Midbrain (tissue), 1 donor: ENCODE measurements around the gene ZNF664.

Experiments
- DNase-seq: peaks from one replicate; lab custom pipeline; 2025; lab: John Stamatoyannopoulos, UW

ZNF664 gene

DNA sequence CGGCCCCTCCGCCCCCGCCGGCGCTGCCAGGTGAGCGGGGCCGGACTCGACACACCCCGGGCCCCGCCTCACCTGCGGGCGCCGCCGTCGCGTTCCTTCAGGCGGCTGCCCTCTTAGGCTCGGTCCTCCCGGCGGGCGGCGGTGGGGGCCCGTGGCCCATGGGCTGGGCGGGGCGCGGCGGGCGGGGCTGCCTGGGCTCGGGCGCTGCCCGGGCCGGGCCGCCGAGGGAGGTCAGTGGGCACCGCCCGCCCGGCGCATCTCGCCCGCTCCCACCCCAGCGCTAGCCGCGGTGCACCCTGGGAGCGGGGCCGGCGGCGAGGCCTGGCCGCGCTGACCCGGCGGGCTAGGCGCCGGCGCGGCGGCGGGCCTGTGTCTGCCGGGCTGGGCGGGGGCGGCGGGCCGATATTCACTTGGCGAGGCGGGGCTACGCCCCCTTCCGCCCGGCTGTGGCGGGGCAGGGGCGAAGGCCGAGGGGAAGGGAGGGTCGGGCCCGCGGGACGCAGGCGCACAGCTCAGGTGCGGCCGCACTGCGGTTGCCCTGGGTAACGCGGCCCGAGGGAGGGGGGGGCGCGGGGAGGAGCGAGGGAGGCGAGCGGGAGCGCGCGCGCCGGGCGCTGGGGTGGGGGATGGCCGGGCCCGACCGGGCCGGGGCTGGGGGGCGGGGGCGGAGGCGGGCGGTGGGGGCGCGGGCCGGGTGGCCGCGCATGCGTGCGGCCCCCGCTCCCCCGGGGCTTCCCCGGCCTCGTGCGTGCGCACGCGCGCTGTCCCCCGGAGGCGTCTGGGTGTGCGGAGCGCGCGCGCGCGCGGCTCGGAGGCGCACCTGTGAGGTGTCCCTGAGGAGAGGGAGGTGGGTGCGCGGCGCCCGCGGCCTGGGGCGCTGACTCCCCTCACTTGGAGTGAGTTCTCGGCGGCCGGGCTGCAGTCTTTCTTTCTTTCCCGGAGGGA lies at the start of gene ZNF664, which contains the start of gene CCDC92:
TSS of gene ZNF664 (plus strand) at position 759 of the 945 bp plus-strand sequence. CDS start 38,930 bp downstream, outside the sequence.
TSS of gene CCDC92 (minus strand) at position 375 of the 945 bp plus-strand sequence. CDS start 28,526 bp downstream, outside the sequence.
- peak; percentile 91 for DNase-seq

- no peak for DNase-seq
Measured at GRCh38 chr12:123923927-123924326, 49.1 kb upstream of the ZNF664 start.

- no peak for DNase-seq
Measured at GRCh38 chr12:123924539-123924938, 48.5 kb upstream of the ZNF664 start.

- no peak for DNase-seq
Measured at GRCh38 chr12:123928274-123928865, 44.6 kb upstream of the ZNF664 start.

- no peak for DNase-seq
Measured at GRCh38 chr12:123928897-123929296, 44.1 kb upstream of the ZNF664 start.

GRCh38 chr12:123929946-123930583 lies 43.0 kb upstream of the ZNF664 start:
- no peak for DNase-seq

DNA sequence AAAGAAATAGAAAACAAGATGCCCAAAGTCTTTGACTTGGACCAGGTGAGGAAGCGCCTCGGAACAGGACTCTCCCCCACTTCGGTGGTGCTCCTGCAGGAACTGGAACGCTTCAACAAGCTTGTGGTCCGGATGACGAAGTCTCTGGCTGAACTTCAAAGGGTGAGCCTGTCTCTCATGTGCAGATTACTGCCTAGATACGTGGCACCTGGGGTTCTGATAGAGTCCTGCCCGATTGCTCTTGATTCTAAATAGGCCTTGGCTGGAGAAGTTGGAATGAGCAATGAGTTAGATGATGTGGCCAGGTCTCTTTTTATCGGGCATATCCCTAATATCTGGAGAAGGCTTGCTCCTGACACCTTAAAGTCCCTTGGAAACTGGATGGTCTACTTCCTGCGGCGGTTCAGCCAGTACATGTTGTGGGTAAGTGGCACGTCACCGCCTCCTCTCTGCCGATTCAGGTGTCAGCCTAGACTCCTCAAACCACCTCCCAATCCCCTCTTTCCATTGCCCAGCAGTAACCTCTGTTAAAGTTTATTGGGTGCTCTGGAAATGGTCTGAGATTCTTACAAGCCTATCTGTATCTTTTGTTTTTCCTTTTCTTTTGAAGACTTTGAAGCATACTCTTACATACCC lies 41.2 kb upstream of the ZNF664 start:
- DNase-seq: no peak

DNA sequence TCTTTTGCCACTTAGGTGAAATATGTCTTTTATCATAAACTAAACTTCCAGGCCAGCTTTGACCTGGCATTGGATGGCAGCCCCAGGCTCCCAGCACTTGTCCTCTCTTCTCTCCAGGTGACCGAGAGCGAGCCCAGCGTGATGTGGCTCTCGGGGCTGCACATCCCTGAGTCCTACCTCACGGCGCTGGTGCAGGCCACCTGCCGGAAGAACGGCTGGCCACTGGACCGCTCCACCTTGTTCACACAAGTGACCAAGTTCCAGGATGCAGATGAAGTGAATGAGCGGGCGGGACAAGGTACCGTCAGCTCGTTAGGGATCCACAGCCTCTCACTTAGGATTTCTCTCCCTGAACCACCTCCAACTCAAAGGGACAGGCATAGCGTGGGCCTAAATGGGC lies 39.8 kb upstream of the ZNF664 start:
- DNase-seq: no peak

GRCh38 chr12:123934016-123934620 lies 38.9 kb upstream of the ZNF664 start:
- no peak for DNase-seq

- DNase-seq: no peak
Measured at GRCh38 chr12:123934829-123935228, 38.2 kb upstream of the ZNF664 start.

GRCh38 chr12:123935956-123936355 lies 37.1 kb upstream of the ZNF664 start:
- DNase-seq: no peak

DNA sequence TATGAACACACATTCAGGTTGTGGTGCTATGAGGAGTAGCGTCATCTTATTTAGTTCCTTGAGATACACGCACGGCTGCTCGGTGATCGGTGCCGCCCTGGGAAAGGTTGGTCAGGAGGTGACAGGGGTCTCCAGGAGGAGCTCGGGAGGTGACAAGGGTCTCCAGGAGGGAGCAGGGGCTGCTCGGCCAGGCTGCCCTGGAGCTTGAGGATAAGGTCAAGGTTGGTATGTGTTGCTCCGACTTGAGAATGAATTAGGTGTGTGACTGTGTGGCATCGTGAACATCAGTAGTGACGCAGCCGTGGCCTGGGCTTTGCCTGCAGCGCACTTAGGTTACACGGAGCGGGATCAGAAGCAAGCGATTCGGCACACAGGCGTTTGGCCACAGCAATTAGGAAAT lies 36.5 kb upstream of the ZNF664 start:
- DNase-seq: no peak

DNA sequence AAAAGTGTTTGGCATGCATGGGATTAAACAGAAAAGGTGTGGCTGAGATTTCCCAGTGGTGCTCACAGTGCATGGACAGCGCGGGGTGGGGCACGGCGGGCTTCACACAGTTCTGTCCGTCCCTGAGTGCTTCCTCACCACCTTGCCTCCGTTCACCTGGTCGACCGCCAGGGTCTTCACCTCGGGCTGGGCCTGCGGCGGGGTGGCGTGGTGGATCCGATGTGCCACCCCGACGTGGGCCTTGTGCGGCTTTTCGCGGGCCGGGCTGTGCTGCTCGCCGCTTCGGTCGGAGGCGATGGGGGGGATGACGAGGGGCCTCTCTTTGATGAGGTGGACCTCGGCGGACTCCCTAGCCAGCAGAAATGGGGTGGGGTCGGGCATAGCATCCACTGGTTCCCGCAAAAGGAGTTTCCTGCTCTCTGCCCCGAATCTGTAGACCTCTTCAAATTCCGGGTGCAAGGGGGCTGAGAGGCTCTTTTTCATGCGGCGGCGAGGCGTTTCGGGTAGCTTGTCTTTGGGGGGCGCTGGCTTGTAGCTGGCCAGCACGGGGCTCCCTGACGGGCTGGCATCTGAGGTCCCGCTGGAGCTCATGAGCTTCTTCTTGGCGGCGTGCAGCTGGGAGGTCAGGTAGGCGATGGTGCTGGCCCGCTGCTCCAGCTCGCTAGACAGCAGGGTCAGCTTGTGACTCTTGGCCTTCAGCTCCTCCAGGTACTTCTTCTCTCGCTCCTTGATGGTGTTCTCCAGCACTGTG lies 35.9 kb upstream of the ZNF664 start:
- DNase-seq: no peak

- DNase-seq: no peak
Measured at GRCh38 chr12:123937707-123938591, 35.1 kb upstream of the ZNF664 start.

DNA sequence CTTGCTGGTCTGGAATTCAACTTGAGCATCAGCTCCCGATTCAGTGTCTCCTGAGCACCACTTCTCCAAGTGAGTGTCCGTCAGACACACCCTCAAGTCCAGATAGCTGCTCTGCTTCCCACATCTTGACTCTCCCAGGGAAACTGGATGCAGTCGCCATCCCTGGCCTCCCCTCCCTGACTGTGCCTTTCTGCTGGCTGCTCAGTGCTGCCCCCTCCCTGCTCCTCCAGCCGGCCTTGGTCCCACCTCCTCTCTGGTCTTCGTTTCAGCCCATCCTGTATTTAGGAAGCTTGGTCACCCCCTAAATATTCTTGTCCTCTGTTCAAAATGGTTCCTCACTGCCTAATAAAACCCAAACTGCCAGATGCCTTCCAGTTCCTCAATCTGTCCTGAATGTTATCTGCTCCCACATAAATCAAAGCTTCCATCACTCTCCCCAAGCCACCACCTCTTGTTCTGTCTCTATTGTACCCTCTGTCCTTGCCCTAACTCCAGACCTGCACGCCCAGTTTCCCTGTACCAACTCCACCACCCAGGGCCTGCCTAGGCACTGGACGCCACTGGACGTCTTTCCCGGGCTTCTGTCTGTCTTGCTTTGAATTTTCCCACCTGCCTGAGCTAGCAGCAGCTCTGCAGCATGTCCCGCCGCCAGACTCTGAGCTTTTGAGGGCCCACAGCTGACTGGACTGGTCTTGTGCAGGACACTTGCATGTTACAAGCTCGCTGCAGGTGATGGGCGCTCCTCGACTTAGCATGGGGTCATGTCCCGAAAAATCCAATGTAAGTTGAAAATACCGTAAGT lies 34.1 kb upstream of the ZNF664 start:
- DNase-seq: no peak

DNA sequence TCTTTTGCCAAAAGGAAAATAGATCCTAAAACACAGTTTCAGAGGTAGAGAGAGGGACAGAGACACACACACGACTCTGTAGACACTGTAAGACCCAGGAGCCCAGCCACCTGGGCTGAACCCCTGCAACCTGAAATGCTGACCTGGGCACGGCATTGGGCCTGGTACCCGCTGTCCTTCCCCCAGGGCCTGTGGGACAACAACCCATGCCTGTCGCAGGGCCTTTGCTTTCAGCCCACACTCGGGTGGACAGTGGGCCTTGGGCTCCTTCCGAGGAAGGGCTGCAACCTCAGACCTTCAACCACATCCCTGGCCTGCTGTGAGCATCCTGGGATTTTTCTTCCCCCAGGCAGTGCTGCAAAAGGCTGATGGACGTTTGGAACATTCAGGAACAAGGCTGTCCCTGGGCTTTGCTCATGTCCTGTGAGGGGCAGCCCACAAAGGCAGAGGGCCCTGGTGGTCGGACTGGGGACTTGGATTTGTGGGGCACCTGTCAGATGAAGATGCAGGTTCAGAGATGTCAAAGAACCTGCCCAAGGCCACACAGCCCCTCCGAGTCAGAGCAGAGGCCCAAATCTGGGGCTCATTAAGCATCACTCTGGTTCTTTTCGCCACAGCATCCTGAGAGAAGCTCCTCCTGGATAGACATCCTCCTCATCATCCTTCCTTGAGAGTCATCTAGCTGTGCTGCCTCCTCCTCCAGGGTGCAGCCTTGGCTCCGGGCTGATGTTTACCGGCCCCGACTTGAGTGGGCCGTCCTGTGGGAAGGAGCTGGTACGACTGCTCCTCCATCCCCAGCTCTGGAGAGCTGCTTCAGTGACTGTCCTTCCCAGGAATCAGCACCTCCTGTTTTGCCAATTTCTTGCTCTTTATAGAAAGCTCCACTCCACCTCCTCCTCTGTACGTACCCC lies 33.0 kb upstream of the ZNF664 start:
- no peak for DNase-seq

- DNase-seq: no peak
Measured at GRCh38 chr12:123940627-123940966, 32.4 kb upstream of the ZNF664 start.

DNA sequence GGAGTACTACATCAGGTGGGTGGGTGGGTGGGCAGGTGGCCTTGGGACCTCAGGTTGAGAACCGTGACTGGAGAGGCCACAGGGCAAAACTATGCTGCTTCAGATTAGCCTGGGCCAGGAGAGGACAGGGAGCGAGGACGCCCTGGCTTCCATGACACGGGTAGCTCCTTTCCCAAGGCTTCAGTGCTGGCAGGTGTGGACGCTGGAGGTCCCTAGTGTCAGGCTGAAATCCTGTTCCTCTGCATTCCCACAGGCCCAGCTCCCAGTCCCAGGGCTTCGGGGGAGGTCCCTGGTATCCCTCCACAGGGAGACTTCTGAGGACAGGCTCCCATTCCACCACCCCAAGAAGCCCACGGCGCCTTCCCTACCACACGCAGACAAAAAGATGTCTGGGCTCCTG lies 32.0 kb upstream of the ZNF664 start:
- DNase-seq: no peak
